GM06990 (cell line): ENCODE data around the gene ADSS2.

Experiments
- DNase-seq: peaks from one replicate; pipeline ENCODE4 v3.0.0-alpha.2; 2011; ENCODE audit not compliant: insufficient read length; ENCODE audit errors: extremely low read depth
- H3K27me3 ChIP-seq: replicated peaks from 2 replicates; pipeline ENCODE4 v1.6.0; 2011; ENCODE audit warnings: low read length; ENCODE audit not compliant: control insufficient read depth, insufficient read depth
- H3K36me3 ChIP-seq: 2 replicates; pipeline ENCODE4 v1.5.1; 2011; ENCODE audit warnings: low read length; ENCODE audit not compliant: control insufficient read depth, insufficient read depth
- H3K4me3 ChIP-seq: replicated peaks from 2 replicates; pipeline ENCODE4 v1.5.1; 2011; ENCODE audit warnings: low read depth, mild to moderate bottlenecking, control low read depth, low read length
- CTCF ChIP-seq: IDR thresholded peaks from 2 replicates; pipeline ENCODE4 v1.5.1; 2011; ENCODE audit warnings: low read length, control low read depth, mild to moderate bottlenecking, inconsistent platforms; ENCODE audit not compliant: insufficient read depth, poor library complexity, severe bottlenecking

The ADSS2 gene

GRCh38 chr1:244403431-244403830, 48.3 kb downstream of the ADSS2 start:
- no peaks in the 10 kb centered on the region for H3K27me3 ChIP-seq
- TF ChIP-seq CTCF = no peak
- peaks cover 1% of the 10 kb centered on the region for H3K36me3 ChIP-seq
- H3K4me3 ChIP-seq = no peak overlapping the region
- DNase-seq = no peak

GRCh38 chr1:244400974-244401373, 50.7 kb downstream of the ADSS2 start:
- DNase-seq = no peak
- no peak overlapping the region for H3K4me3 ChIP-seq
- peaks cover 1% of the 10 kb centered on the region for H3K36me3 ChIP-seq
- no peak for TF ChIP-seq CTCF
- H3K27me3 ChIP-seq = no peaks in the 10 kb centered on the region

GRCh38 chr1:244397131-244397530, 54.6 kb downstream of the ADSS2 start:
- no peak for DNase-seq
- Histone ChIP-seq H3K4me3 (no peak overlapping the region), H3K36me3 (peaks cover 1% of the 10 kb centered on the region; the same call in 1 of the 2 replicates), H3K27me3 (no peaks in the 10 kb centered on the region)
- no peak for TF ChIP-seq CTCF

- no peak for DNase-seq
- no peaks in the 10 kb centered on the region; the same call in 1 of the 2 replicates for H3K36me3 ChIP-seq
- no peaks in the 10 kb centered on the region for H3K27me3 ChIP-seq
- TF ChIP-seq CTCF = no peak
- no peak overlapping the region for H3K4me3 ChIP-seq
Measured at GRCh38 chr1:244395965-244396364, 55.7 kb downstream of the ADSS2 start.

- TF ChIP-seq CTCF = no peak
- no peak for DNase-seq
- H3K27me3 ChIP-seq = no peaks in the 10 kb centered on the region
- no peaks in the 10 kb centered on the region; the same call in 1 of the 2 replicates for H3K36me3 ChIP-seq
- no peak overlapping the region for H3K4me3 ChIP-seq
Measured at GRCh38 chr1:244394826-244395765, 56.6 kb downstream of the ADSS2 start.
